ENCODE measurements around the gene SMG5. TPM values are rescaled to one million over a fixed set of nuclear protein-coding genes. Genes with fewer than 3 reads are reported as not detected.

Gene SMG5
- total RNA-seq, 1 experiment from 2014 or later, result 103 TPM

DNA sequence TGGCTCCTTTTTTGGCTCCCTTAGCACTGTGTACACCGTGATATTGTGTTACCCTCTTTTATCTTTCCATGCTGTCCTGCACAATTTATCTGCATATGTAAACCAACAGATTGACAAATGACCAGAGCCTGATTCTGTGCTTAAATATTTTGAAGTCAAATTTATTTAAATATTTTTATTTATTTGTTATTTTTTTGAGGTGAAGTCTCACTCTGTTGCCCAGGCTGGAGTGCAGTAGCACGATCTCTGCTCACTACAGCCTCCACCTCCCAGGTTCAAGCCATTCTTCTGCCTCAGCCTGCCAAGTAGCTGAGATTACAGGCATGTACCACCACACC, 57.0 kb downstream of the SMG5 start:
- no peak overlapping the region for H4K8ac ChIP-seq (replicated peaks; ENCODE audit: insufficient read length, low read depth, low read length)
- H4K91ac ChIP-seq (ENCODE audit: insufficient read length, low read depth, low read length), result no peak overlapping the region
- peaks cover 31 to 71% (median 62%) of the 10 kb centered on the region in 3 experiments for H3K36me3 Mint-ChIP-seq (ENCODE audit: insufficient read depth in 1 of 3, low read depth in 3 of 3)
- peaks cover 5 to 7% of the 10 kb centered on the region in 2 experiments for H3K4me1 Mint-ChIP-seq
- no peak overlapping the region for H2BK20ac ChIP-seq (ENCODE audit: low read depth, low read length, poor library complexity, severe bottlenecking)
- H3K27ac ChIP-seq (ENCODE audit: insufficient read length, low read depth, low read length), result no peak overlapping the region
- H3K4me3 Mint-ChIP-seq, result peak overlapping the region in 1 of 2 experiments; percentile 58; a peak in 1 of 5 replicates
- no peak overlapping the region for H2BK5ac ChIP-seq (ENCODE audit: insufficient read length, low read length)
- no CpG with 5 or more reads among the region's 2 CpGs for WGBS (ENCODE audit: extremely low coverage, insufficient read length, low lambda C conversion rate)
- no peaks in the 10 kb centered on the region; the same call in 1 of the 2 replicates for H3K27me3 ChIP-seq (ENCODE audit: insufficient read depth, low read length)
- H2AK5ac ChIP-seq (ENCODE audit: insufficient read length, low read length), result no peak overlapping the region
- H3K79me1 ChIP-seq (ENCODE audit: insufficient read depth, low read depth, low read length, poor library complexity, severe bottlenecking), result no peaks in the 10 kb centered on the region
- DNase-seq, result no peak
- H3K27ac Mint-ChIP-seq, result peak overlapping the region in 2 of 3 experiments; percentile 62 to 78; a peak in 5 of 7 replicates
- H3K9ac ChIP-seq (ENCODE audit: extremely low read depth, insufficient read length, low read length), result no peak overlapping the region
- H3K79me2 ChIP-seq (ENCODE audit: insufficient read depth, low read length), result no peaks in the 10 kb centered on the region
- H3K27me3 Mint-ChIP-seq (ENCODE audit: low read depth), result no peaks in the 10 kb centered on the region
- no peak overlapping the region for H2BK15ac ChIP-seq (ENCODE audit: low read depth, low read length)
- H2BK12ac ChIP-seq (ENCODE audit: insufficient read length, low read depth, low read length), result no peak overlapping the region
- no peak overlapping the region for H3K56ac ChIP-seq (ENCODE audit: insufficient read length, low read depth, low read length)
- no peak overlapping the region for H4K5ac ChIP-seq (ENCODE audit: insufficient read length, low read depth, low read length)
- H3K9me3 Mint-ChIP-seq, result no peaks in the 10 kb centered on the region
- no peak overlapping the region for H3K14ac ChIP-seq (ENCODE audit: insufficient read depth, low read length)
- no peak overlapping the region for H3K18ac ChIP-seq (ENCODE audit: insufficient read length, low read depth, low read length)
- TF ChIP-seq, protein P1, sequence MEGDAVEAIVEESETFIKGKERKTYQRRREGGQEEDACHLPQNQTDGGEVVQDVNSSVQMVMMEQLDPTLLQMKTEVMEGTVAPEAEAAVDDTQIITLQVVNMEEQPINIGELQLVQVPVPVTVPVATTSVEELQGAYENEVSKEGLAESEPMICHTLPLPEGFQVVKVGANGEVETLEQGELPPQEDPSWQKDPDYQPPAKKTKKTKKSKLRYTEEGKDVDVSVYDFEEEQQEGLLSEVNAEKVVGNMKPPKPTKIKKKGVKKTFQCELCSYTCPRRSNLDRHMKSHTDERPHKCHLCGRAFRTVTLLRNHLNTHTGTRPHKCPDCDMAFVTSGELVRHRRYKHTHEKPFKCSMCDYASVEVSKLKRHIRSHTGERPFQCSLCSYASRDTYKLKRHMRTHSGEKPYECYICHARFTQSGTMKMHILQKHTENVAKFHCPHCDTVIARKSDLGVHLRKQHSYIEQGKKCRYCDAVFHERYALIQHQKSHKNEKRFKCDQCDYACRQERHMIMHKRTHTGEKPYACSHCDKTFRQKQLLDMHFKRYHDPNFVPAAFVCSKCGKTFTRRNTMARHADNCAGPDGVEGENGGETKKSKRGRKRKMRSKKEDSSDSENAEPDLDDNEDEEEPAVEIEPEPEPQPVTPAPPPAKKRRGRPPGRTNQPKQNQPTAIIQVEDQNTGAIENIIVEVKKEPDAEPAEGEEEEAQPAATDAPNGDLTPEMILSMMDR (conservative IDR thresholded peaks at IDR 0.05), result no peak
- peaks cover 2% of the 10 kb centered on the region for H4K20me1 ChIP-seq (ENCODE audit: control insufficient read depth, insufficient read depth, insufficient read length)
- no peak overlapping the region for H3T11ph ChIP-seq (ENCODE audit: low read length)
- H3K23ac ChIP-seq (ENCODE audit: insufficient read length, low read depth, low read length), result no peak overlapping the region
- no peak overlapping the region for H2AFZ ChIP-seq (ENCODE audit: low read length)
- H2BK120ac ChIP-seq (ENCODE audit: low read depth, low read length, poor library complexity, severe bottlenecking), result no peak overlapping the region
- no peak overlapping the region for H3K4ac ChIP-seq (ENCODE audit: low read depth, low read length)
- H3K4me1 ChIP-seq (ENCODE audit: insufficient read depth, low read length), result no peaks in the 10 kb centered on the region
- H3K23me2 ChIP-seq (ENCODE audit: insufficient read length, low read depth, low read length, poor library complexity, severe bottlenecking), result no peaks in the 10 kb centered on the region
- H3K9me3 ChIP-seq (ENCODE audit: control insufficient read depth, low read depth, low read length), result no peaks in the 10 kb centered on the region
- no peak overlapping the region for H3K4me2 ChIP-seq (ENCODE audit: insufficient read depth, insufficient read length, low read length)
